Epithelial cell of proximal tubule (primary cell): ENCODE data around the gene ADGRD1. TPM values are rescaled to one million over a fixed set of nuclear protein-coding genes. Genes with fewer than 3 reads are reported as not detected.

Experiments used
- DNase-seq: peaks from one replicate; pipeline ENCODE4 v3.0.0-alpha.2; 2011; ENCODE audit warnings: low read depth
- H3K4me3 ChIP-seq: 2 replicates; pipeline ENCODE4 v1.5.1; 2011; ENCODE audit warnings: low read depth, mild to moderate bottlenecking, low read length
- total RNA-seq: library from RNA; depleted of rRNA; stranded (reverse); fragments of >200 nt; gene quantifications from 2 replicates; pipeline ENCODE4 v1.2.3, GENCODE V29; 2015
- TF ChIP-seq, protein P1 (sequence below): conservative IDR thresholded peaks from 2 replicates; pipeline ENCODE4 v1.5.1; 2012; ENCODE audit warnings: low read depth, mild to moderate bottlenecking, low read length

Gene ADGRD1
- total RNA-seq, 1 donor from 2014 or later, result not detected

DNA sequence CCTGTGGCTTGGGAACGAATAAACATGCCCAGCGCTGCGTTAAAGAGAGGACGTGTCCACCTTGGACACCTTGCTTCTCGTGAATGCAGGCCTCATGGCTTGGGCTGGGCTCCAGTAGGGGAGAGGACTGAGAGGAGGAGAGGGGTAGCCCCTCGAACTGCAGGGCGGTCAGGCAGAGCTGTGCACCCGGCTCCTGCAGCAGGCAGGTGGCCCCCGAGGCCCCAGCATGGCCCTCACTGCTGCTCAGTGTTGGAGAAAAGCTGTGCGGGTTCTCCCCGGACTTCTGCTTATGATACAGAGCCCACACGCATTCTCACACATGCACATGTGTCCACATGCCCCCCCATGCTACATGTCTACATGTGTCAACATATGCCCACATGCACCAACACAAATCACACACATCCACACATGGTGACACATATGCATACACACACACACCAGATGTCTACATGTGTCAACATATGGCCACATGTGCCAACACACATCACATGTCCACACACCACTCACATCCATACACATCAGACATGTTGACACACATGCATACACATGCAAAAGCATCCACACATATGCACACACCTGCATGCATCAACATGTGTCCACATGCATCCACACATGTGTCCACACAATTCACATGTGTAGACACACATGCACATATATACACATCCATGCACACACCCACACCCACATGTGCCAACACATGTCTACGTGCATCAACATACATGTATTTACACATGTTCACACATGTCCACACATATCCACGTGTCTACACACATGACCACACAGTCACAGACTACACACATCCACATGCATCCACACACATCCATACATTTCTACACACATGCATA is 3.0 kb downstream of the ADGRD1 start:
- TF ChIP-seq, protein P1, sequence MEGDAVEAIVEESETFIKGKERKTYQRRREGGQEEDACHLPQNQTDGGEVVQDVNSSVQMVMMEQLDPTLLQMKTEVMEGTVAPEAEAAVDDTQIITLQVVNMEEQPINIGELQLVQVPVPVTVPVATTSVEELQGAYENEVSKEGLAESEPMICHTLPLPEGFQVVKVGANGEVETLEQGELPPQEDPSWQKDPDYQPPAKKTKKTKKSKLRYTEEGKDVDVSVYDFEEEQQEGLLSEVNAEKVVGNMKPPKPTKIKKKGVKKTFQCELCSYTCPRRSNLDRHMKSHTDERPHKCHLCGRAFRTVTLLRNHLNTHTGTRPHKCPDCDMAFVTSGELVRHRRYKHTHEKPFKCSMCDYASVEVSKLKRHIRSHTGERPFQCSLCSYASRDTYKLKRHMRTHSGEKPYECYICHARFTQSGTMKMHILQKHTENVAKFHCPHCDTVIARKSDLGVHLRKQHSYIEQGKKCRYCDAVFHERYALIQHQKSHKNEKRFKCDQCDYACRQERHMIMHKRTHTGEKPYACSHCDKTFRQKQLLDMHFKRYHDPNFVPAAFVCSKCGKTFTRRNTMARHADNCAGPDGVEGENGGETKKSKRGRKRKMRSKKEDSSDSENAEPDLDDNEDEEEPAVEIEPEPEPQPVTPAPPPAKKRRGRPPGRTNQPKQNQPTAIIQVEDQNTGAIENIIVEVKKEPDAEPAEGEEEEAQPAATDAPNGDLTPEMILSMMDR, result no peak
- no peak for DNase-seq
- no peak overlapping the region for H3K4me3 ChIP-seq

DNA sequence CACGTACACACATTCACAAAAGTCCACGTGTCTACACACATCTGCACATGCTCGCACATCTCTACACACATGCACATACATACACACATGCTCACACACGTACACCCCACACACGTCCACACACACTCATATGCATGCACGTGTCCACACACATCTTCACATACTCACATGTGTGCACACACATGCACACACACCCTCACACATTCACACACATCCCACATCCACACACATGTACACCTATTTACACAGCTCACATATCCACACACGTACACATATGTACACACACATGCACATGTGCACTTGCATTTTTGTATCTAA is 3.6 kb downstream of the ADGRD1 start:
- TF ChIP-seq, protein P1, result no peak

DNA sequence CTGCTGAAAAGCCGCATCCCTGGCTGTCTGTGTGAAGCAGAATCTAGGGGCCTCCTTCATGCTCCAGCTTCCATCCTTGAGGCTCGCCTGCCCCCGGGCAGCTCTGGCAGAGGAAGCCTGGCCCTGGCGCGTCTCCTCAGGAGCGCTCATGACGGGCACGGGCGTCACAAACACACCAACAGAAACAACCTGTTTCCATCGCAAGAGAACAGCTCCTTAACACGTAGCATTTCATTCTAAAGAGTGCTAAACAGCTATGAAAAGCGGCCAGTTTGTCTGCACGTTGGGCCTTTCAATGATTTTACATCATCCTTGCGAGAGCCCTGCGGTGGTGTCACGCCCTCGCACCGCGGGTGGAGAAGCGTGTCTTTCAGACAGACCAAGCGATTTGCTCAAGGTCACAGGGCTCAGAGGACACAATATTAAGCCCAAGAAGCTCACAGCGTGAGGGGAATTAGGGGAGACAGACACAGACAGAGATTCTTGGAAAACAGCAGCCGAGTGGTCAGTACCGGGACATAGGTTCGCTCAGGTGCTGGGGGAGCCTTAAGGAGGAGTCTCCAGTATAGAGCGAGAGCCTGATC is 4.9 kb downstream of the ADGRD1 start:
- H3K4me3 ChIP-seq, result no peak overlapping the region
- no peak for DNase-seq
- TF ChIP-seq, protein P1, result no peak

More for the DNA sequence above, 3.6 kb downstream of the ADGRD1 start:
- no peak for DNase-seq
- no peak overlapping the region for H3K4me3 ChIP-seq

DNA sequence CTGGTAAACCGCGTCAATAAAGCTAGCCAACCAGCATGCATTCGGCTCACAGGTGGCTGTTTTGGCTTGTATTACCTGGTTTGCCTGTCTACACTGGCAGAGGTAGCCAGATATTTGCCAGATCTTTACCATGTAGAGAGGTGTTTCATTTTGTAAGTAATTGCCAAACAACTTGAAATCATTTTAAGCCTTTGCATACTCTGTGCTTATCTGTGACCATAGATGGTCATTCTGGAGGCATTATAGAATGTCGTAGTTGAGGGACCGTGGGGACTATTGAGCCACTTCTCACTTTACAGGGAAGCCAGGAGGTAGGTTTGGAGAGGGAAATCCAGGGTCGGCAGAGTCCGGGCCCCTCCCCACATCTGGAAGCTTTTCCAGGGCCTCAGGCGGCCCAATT is 5.9 kb downstream of the ADGRD1 start:
- TF ChIP-seq, protein P1, result no peak
- no peak for DNase-seq
- no peak overlapping the region for H3K4me3 ChIP-seq

DNA sequence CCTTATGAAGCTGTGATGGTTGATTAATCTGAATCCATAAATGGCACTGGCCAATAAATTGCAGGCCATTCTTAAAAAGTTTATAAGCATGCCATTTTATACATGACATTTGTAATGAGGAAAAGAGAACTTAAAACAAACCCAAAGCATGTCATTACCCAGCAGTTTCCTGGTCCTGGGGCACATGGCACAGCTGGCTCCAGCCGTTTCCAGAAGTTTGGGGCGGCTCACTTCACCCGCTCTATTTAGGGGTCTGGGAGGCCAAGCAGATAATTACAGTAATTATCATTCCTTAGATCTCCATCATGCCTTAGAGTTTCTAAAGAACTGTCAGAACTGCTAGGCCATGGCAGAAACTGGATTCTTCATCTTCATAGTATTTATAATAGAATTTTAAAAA is 6.4 kb downstream of the ADGRD1 start:
- no peak overlapping the region for H3K4me3 ChIP-seq
- DNase-seq, result no peak
- TF ChIP-seq, protein P1, result no peak

DNA sequence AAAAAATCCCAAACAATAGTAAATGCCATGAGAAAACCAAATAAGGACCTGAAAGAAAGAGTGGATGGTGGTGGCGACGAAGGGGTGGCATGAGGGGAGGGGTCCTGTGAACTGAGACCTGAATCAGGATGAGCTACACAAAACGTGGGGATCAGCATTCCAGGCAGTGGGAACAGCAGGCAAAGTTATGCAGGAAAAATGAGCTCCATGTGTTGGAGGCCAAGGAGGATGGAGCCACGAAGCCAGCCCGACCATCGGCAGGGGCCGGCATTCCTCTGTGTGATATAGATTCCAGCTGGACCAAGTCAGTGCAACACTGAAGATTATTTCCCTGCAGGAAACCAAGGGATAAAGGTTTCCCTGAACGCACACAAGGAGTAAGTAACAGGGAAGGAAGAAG is 7.1 kb downstream of the ADGRD1 start:
- DNase-seq, result no peak
- TF ChIP-seq, protein P1, result no peak
- H3K4me3 ChIP-seq, result no peak overlapping the region
